NOMO-1 treated with dmso at 0.1 percent for 144 hours (cell line): ENCODE results near the gene TEX48.

Experiments used
- DNase-seq: peaks from one replicate; lab custom pipeline; 2025; ENCODE audit not compliant: unreplicated experiment; lab: John Stamatoyannopoulos, UW

TEX48 gene, protein sequence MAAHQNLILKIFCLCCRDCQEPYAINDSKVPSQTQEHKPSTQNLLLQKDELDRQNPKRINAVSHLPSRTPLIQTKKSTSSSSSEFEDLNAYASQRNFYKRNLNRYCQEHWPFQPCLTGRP

DNA sequence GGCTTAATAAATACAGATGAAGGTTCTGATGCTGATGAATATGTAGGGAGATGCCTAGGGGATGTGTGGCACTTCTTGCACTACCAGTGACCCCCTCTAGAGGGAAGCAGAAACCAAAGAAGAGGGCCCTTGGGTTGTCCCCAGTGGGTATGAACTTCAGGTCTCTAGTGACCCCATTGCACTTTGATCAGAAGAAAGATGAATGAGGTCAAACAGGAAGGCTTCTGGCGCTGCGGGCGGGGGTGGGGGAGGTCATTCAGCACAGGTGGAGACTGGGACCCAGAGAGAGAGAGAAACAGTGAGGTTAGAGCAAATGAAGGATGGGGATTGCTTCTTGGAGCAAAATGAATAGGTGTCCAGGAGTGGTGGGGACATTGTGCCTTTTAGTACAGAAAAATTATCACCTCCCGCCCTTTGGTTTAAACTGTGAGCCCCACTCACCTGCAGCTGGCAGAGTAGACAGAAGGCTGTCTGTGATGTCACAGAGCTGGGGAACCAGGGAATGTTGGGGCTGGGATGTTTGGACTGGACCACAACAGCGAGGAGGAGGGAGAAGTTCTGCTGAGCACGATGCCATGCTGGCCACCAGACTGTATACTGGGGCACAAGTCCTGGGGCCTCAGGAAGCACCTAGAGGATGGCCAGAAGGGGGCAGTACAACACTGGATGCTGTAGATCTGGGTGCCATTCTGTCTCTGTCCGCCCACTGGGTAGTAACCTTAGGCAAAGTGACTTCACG lies at the start of gene TEX48:
TEX48 (minus strand) TSS at position 599 of the 739 bp plus-strand sequence. CDS start 10,469 bp downstream, outside the sequence.
- peak; percentile 47 for DNase-seq

DNA sequence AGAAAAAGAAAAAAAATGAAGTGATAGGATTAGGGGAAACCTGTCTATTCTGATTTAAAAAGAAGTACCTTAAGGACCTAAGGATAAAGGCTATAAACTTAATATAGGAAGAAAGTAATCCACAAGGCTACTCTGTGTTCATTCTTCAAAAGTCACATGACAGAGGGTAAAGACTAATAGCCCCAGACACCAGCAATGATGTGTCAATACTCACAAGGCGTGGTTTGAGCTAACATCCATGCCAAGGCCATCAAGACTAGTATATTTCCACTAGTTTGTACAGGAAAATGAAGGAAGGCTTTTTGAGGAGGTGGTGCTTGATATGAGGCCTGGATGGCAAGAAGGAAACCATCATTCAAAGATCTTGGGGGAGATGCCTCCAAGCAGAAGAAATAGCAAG lies 49.7 kb upstream of the TEX48 start:
- DNase-seq: no peak

DNA sequence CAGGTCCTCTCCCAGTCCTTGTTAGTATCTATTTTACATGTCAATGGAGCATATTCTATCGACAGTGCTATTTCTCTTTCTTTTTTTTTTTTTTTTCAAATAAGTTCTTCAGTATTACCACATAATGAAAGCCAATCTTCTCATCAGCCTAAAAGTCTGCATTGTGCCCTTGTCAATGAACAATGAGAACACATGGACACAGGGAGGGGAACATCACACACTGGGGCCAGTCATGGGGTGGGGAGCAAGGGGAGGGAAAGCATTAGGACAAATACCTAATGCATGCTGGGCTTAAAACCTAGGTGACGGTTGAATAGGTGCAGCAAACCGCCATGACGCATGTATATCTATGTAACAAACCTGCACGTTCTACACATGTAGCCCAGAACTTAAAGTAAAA lies 47.7 kb upstream of the TEX48 start:
- no peak for DNase-seq

DNA sequence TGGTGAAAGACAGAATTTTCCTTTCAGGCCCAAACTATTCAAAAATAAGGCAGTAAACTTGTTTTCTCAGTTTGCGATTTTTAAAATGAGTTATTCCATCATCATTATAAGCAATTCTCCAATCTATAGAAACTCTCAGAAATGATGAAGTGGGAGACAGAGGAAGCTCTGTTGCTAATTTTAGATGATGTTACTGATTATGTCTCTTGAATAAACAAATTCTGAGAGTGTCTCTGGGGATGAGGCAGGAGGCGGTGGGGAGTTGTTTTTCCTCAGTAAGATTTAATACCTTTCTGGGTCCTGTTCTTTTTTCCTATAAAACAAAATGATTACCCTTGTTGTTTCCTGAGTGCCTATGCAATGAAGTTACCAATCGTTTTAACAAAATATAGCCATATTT lies 43.9 kb upstream of the TEX48 start:
- no peak for DNase-seq

DNA sequence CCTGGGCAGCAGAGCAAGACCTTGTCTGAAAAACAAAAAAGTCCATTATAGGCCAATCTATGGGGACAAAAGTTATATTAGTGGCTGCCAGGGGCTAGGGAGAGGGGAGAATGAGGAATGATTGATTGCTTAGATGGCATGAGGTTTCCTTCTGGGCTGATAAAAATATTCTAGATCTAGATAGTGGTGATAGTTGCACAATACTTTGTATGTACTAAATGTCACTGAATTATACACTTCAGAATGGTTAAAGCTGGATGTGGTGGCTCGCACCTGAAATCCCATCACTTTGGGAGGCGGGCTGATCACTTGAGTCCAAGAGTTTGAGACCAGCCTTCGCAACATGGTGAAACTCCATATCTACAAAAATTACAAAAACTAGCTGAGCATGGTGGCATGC lies 42.8 kb upstream of the TEX48 start:
- no peak for DNase-seq

DNA sequence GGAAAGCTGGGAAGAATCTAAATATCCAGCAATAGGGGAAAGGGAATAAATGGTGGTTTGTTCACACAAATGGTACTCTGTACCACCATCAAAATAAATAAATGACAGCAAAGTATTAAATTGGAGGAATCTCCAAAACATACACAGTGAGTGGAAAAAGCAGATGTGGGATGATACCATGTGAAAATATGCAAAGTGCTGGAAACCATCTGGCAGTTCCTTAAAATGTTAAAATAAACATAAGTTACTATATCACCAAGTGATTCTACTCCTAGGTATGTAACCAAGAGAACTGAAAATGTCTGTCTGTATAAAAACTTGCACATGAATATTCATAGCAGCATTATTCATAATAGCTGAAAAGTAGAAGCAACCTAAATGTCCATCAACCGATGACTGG lies 41.9 kb upstream of the TEX48 start:
- DNase-seq: no peak

DNA sequence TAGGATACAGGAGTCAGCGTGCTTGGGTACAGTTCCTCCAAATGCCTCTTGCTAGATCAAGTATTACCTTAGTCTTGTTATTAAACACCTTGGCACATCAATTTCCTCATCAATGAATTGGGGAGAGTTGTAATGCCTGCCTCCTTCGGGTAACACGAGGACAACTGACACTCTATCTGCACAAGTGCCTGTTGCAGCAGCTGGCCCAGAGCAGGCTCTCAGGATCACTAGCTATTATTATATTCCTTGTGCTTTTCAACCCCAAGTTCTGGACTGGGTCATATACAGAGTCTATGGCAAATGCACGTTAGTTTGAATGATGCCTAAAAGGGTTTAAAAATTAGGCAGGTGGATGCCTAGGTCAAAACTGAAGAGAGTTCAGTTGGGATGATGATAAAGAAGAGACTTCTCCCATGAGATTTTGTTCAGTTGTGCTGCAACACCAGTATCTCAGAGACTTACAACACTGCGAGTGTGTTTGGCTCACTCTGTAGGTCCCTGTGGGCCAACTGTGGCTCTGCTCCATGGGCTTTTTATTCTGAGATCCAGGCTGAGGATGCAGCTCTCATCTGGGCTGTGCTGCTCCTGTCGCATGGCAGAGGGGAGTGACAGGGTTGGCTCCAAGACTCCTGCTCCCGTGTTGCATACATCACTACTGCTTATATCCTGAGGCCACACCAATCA lies 41.1 kb upstream of the TEX48 start:
- no peak for DNase-seq

DNA sequence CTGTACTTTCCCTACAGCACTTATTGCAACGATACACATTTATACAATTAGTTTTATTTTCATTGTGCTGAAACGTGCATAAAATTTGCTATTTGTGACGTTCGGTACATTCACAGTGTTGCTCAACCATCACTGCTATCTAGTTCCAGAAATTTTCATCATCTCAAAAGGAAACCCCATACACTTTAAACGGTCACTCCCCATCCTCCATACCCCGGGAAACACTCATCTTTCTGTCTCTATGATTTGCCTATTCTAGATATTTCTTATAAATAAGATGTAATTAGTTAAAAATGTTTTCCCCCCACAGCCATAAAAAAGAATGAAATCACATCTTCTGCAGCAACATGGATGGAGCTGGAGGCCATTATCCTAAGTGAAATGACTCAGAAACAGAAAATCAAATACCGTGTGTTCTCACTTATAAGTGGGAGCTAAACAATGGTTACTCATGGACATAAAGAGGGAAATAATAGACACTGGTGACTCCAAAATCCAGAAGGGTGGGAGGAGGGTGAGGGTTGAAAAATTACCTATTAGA lies 40.2 kb upstream of the TEX48 start:
- no peak for DNase-seq

DNA sequence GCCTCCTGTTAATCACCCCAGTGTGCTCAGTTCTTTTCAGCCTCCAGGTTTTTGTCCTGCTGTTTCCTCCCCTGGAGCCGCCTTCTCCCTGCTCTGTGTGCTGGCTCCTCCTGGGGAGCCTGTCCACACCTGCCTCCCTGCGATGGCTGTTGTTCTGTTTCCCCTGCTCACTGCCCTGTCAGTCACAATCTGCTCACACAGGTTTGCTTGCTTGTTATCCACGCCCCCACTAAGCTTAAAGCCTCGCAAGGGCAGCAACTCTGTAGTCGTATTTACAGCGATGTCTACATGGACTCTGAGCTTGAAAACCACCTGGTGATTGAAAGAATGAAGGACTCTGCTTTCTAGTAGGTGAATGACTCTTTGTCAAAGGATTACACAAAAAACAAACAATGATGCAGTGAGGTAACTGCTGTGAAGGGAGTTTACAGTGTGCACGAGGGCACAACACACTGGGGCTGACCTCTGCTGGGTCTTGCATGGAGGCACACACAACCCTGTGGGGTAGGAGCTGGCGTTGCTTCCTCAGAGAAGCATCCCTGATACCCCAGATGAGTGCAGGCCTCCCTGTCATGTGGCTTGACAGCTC lies 39.6 kb upstream of the TEX48 start:
- no peak for DNase-seq

DNA sequence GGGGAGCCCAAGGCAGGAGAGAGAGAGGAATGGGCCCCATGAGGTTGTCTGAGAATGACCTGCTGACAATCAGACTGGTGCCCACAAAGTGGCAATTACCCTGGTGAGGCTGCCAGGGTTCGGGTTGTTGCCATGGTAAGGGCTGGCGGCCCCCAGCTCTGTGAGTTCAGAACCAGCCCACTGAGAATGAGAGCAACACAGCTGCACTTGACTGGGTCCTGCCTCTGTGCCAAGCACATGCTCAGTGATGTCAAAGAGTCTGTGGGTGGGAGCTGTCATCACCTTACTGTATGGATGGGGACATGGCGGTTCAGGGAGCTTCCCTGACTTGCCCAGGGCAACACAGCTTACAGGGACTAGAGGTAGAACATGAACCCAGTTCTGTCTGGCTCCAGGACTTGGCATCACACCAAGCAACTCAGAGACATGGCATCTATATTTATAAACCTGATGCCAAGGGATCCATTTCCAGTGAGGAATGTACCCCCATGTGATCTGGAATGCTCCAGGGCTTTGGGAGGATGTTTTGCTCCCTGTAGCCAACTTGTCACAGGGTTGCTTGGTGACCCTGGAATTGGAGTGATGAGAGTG lies 38.2 kb upstream of the TEX48 start:
- no peak for DNase-seq

DNA sequence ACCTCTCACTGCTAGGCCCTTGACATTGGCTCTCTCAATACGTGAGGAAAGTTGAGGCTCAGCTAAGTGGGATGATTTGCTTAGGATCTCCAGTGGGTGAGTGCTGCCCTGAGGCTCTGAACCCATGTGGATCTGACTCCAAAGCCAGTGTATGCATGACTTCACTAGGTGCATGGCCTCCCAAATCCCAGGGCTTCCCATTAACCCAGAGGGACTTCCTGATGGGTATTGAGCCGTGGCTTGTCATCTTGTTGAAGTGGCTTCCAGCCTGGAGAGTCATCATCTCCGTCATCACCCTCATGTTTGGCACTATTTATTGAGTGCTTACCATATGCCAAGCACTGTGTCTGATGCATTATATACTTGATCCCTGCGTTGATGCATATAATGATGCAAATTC lies 37.3 kb upstream of the TEX48 start:
- no peak for DNase-seq

DNA sequence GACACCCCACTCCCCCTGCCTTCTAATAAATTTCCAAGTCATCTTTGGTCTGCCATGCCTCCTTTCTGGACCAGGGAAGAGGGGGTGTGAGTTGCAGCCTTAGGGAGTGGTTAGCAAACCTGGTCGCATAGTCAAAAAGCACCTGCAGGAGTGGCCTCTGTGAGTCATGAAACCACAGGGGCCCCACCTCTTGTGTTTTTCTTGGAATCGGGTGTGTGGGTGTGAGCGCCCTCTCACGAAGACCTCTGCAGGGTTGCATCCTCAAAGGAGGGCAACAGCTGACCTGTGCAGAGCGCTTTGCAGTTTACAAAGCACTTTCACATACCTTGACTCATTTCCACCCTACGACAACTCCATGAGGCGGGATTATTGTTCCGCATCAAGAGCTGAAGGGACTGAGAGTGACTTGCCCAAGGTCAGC lies 36.8 kb upstream of the TEX48 start:
- no peak for DNase-seq

DNA sequence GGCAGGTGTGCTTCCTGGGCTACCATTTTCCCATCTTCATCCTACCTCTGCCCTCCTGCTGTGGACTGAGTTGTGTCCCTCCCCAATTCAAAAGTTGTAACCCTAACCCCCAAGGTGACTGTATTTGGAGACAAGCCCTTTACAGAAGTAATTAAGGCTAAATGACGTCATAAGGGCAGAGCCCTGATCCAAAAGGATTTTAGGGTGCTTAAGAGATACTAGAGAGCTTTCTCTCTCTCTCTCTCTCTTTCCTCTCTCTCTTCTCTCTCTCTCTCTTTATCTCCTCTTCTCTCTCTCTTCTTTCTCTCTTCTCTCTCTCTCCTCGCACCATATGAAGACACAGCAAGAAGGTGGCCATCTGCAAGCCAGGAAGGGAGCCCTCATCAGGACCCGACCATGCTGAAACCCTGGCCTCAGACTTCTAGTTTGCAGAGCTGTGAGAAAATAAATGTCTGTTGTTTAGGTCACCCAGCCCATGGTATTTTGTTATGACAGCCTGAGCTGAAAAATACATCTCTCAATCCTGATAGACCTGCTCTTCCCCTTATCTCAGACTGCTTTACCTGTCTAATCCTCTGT lies 36.0 kb upstream of the TEX48 start:
- DNase-seq: no peak

DNA sequence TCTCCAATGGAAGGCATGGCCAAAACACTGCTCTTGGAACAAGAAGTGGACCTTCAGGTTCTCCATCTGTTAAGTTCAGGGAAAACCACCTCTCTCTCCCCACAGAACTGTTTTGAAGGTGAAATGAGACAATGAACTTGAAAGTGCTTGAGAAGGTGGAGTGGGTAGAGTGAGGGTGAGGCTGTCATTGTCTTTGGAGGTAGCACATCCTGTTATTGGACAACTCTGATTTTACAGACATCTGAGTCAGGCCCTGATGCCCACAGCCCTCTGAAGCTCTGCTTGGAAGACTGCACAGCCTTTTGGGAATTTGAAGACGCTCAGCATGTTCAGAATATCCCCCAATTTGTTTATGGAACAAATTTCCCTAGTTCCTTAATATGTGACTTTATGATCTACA lies 27.6 kb upstream of the TEX48 start:
- DNase-seq: no peak

DNA sequence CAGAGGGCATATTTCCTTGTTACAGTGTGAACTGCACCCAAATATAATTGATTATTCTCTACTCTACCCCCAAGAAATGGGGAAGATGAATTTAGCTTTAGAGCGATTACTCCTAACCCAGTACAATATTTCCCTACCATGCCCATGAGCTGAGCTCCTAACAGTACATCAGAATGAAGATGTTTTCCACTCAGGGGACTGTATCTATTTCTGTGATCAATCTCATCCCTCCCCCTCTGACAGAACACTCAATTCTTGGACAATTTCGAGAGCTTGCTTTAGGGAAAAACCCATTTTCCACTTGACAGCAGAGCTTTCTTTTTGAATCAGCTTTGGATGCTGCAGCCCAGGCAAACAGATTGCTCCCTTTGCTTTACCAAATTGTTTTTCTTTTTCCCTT lies 24.7 kb upstream of the TEX48 start:
- no peak for DNase-seq

DNA sequence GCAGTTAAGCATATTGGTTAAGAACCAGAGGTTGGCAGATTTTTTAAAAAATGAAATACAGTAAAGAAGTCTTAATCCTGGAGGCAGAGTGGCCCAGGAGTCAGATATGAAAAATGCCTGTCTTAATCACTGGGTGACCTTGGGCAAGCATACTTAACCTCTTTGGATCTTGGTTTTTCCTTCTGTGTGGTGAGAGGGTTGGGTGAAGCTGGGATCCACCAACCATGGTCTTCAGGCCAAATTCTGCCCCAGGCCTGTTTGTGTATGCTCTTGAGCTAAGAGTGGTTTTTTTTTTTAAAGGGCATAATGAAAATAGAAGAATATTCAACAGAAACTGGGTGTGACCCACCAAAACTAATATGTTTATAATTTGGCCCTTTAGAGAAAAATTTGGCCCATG lies 20.0 kb upstream of the TEX48 start:
- no peak for DNase-seq

DNA sequence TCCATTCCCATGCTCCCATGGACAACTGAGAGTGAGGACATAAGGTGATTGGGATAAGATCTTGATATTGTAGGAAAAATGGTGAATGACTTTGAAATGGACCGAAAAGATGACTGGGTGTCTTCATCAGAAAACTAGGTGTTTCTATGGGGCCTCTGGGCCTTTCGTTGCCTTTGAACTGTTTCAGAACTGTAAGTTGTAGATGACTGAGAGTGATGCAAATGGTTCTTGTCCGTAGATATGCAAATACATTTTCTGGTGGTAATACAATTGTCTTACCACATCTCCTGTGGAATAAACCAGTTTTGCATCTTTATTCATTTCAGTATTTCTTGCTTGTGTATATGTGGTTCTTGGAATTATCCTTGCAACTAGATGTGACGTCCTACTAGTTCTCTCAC lies 16.0 kb upstream of the TEX48 start:
- no peak for DNase-seq

DNA sequence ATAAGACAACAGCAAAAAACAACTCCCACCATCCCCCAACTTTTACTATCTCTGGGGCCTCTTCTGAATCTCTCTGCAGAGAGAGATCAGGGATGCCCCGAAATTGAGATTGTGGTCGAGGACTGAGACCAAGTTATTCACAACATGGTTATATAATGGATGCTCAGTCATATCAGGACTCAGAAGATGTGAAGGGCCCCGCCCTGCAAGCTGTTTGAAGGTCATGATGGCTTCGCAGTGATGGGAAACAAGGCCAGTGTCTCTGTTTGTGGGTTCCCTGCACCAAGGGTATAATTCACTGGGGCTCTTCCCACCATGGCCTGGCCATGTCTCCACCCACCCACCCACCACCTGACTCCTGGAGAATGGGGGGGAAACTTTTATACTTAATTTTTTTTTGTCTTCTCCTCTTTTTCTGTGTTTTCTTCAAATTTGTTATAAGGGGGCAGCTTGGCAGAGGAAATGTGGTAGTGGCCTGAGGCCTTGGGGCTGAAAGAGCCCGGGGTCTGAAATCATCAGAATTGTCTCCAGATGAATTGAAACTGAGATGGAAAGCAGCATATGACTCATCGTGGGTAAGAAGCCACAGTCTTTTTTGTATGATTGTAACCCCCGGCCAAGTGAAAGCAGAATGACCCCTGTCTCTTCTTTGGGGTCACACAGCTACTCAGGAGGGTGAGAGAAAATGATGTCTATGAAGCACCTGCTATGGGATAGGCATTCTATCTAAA lies 15.0 kb upstream of the TEX48 start:
- DNase-seq: no peak

DNA sequence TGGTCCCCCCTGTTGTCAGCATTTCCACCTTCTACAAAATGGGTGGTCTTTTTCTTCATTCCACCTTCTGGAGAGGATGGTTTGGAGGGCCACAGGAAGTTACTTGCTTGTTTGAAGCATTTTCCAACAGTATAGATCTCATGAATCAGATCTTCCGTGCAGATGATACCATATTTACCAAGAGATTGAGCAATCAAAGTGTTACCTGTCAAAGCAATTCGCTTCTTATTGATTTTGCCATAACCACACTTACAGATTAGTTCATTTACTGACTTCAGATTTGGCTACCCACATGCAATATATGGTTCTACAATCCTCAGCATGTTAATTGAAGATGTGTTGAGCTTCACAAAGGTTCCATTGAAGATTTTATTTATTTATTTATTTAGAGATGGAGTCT lies 14.0 kb upstream of the TEX48 start:
- DNase-seq: no peak

DNA sequence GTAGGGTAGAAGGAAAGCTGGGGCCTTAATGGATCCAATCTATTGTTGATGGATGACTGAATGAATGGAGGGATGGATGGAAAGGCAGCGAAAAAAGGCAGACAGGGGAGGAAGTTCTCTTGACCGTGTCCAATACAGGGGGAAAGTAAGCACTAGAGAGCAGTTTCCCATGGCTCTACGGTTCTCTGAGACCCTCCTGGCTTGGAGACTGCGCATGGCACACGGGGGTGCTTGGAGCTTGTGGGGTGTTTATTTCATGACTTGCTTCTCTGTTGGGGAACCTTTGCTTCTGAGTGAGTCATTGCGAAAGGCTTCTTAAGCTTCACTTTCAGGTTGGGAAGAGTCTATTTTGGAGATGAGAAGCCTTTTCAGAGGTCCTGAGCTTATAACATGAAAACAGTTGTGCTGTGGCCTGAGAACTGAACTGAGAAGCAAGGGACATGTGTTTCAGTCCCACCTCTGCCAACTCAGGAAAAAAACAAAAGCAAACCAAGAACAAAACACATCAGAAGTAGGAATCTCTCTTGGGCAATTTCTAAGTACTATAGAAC lies 12.8 kb upstream of the TEX48 start:
- DNase-seq: no peak
